ENCODE measurements around the gene CRACR2A.

Gene CRACR2A

DNA sequence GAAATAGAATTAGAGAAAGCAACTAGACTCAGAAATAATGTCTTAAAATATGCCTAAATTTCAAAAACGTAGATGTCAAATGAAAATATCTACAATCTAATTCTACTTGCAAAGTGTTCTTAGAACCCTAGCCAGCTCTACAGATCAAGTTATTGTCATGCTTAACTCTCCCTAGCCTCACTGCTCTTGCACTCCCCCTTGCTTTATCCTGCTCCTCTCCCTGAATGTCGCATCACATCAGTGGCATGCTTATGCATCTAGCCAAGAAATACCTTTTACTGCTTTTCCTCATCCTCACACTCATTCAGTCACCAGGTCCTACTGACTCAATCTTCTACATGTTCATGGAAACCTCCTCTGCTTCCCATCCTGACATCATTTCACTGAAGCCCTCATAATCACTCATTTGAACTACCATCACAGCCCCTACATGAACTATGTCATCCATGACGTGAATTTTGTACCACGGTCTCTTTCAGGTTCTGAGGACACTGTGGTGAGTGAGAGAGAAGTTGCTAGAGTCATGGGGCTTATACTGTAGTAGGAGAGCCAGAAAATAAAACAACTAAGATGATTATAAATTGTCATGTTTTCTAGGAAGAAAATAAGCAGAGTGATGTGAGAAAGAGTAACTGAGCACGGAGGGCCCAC, 22.6 kb upstream of the CRACR2A start:
- no peak for DNase-seq (ENCODE audit: low read depth)
- Histone ChIP-seq H3K4me3 (ENCODE audit: low read length) (no peak overlapping the region), H3K9ac (ENCODE audit: low read length) (no peak overlapping the region), H3K27me3 (replicated peaks; ENCODE audit: control insufficient read depth, insufficient read depth, low read length) (no peaks in the 10 kb centered on the region), H3K36me3 (ENCODE audit: control insufficient read depth, insufficient read depth, low read length, severe bottlenecking) (no peaks in the 10 kb centered on the region), H3K9me3 (ENCODE audit: control insufficient read depth, low read length) (no peaks in the 10 kb centered on the region), H3K4me1 (ENCODE audit: control insufficient read depth, insufficient read depth, low read length) (no peaks in the 10 kb centered on the region)

DNA sequence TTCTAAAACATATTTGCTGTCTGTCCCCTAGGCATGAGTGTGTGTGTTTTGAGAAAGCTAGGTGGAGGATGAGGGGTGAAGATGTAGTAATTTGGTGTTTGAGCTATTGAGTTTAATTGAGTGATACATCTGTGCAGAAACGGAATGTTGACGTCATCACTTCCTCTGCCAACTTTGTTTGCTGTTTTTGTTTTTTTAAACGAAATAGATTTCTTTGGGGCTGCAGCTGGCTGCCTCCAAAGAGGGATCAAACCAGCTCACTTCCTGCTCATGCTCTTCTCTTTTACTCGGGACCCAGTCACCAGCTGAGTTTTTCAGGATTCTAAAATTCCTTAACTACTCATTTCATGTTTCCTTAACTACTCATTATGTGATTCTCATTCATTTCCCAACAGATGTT, 19.5 kb upstream of the CRACR2A start:
- no peaks in the 10 kb centered on the region for H3K36me3 ChIP-seq (ENCODE audit: control insufficient read depth, insufficient read depth, low read length, severe bottlenecking)
- H3K9me3 ChIP-seq (ENCODE audit: control insufficient read depth, low read length): no peaks in the 10 kb centered on the region
- DNase-seq (ENCODE audit: low read depth): no peak
- H3K4me3 ChIP-seq (ENCODE audit: low read length): no peak overlapping the region
- H3K27me3 ChIP-seq (replicated peaks; ENCODE audit: control insufficient read depth, insufficient read depth, low read length): no peaks in the 10 kb centered on the region
- no peaks in the 10 kb centered on the region for H3K4me1 ChIP-seq (ENCODE audit: control insufficient read depth, insufficient read depth, low read length)
- H3K9ac ChIP-seq (ENCODE audit: low read length): no peak overlapping the region

DNA sequence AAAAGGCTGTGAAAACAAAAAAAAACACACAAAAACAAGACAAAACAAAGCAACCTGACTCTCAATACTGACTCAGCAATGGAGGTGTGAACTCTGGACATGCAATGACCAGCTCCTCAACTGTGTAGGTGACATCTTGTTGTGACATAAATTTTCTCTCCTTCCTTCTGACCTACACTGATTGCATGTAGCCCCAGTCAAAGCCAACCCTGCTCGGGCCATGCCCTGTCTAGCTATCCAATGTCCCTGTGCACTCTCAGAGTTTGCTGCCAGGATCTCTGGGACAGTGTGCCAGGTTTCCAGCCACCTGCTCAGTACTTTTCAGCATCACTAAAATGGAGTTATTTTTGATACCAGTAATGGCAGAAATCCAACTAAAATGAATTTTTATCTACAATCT, 18.9 kb upstream of the CRACR2A start:
- no peaks in the 10 kb centered on the region for H3K9me3 ChIP-seq (ENCODE audit: control insufficient read depth, low read length)
- no peaks in the 10 kb centered on the region for H3K27me3 ChIP-seq (replicated peaks; ENCODE audit: control insufficient read depth, insufficient read depth, low read length)
- H3K4me3 ChIP-seq (ENCODE audit: low read length): no peak overlapping the region
- DNase-seq (ENCODE audit: low read depth): no peak
- no peaks in the 10 kb centered on the region for H3K4me1 ChIP-seq (ENCODE audit: control insufficient read depth, insufficient read depth, low read length)
- H3K36me3 ChIP-seq (ENCODE audit: control insufficient read depth, insufficient read depth, low read length, severe bottlenecking): no peaks in the 10 kb centered on the region
- no peak overlapping the region for H3K9ac ChIP-seq (ENCODE audit: low read length)

DNA sequence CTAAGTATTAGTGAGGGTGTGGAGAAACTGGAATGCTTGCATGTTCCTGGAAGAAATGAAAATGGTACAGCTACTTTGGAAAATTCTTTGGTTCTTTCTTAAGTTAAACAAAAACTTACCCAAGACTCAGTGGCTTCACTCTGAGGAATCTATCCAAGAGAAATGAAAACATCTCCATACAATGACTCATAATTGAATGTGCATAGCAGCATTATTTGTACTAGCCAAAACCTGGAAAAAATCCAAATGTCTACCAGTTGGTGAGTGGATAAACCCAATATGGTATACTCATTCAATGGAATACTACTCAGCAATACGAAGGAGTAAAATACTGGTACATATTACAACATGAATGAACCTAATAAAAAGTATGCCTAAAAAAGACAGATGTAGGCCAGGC, 18.0 kb upstream of the CRACR2A start:
- H3K9me3 ChIP-seq (ENCODE audit: control insufficient read depth, low read length): no peaks in the 10 kb centered on the region
- H3K4me3 ChIP-seq (ENCODE audit: low read length): no peak overlapping the region
- H3K9ac ChIP-seq (ENCODE audit: low read length): no peak overlapping the region
- peak; percentile 37 for DNase-seq (ENCODE audit: low read depth)
- no peaks in the 10 kb centered on the region for H3K4me1 ChIP-seq (ENCODE audit: control insufficient read depth, insufficient read depth, low read length)
- no peaks in the 10 kb centered on the region for H3K36me3 ChIP-seq (ENCODE audit: control insufficient read depth, insufficient read depth, low read length, severe bottlenecking)
- no peaks in the 10 kb centered on the region for H3K27me3 ChIP-seq (replicated peaks; ENCODE audit: control insufficient read depth, insufficient read depth, low read length)

DNA sequence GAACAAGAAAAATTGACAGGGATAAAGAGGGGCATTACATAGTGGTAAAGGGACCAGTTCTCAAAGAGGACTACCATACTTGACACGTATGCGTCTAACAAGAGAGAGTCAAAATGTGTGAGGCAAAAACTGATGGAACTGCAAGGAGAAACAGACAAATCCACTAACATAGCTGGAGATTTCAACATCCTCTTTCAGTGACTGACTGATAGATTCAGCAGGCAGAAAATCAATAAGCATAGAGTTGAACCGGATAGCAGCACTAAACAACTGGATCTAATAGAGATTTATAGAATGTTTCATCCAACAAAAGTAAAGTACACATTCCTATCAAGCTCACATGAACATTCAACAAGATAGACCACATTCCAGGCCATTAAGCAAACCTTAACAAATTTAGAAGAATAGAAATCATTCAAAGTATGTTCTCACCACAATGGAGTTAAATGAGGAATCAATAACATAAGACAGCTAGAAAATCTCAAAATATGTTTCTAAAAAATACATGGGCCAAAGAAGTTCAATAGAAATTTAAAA, 16.1 kb upstream of the CRACR2A start:
- DNase-seq (ENCODE audit: low read depth): no peak
- Histone ChIP-seq H3K27me3 (replicated peaks; ENCODE audit: control insufficient read depth, insufficient read depth, low read length) (no peaks in the 10 kb centered on the region), H3K9ac (ENCODE audit: low read length) (no peak overlapping the region)

DNA sequence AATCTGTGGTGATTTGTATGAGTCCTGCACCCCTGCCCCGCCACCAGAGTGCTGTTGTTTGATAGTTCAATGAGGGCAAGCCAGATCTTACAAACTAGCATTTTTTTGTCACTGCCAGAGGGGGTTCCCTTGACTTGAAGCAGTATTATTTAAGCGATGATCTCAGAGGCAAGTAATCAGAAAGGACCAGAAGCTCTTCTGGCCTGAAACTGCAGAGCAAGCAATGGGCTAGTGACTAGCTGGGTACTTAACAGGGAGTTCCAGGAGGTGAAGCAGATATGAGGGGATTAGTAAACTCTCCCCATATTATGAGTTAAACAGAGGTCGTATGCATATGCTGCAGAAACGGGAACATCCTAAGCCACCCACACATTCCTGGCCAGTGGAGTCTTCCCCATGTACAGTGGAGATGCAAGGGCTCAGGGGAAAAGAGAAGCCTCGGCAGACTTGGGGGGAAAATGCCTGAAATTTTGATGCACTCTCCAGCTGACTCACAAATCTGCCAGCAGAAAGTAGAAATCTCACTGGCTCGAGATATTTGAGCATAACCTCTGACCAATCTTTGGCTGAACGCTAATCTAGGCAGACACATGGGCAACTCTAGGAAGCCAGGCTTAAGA, 8.3 kb upstream of the CRACR2A start:
- no peak for DNase-seq (ENCODE audit: low read depth)
- Histone ChIP-seq H3K27me3 (replicated peaks; ENCODE audit: control insufficient read depth, insufficient read depth, low read length) (no peaks in the 10 kb centered on the region), H3K4me3 (ENCODE audit: low read length) (no peak overlapping the region), H3K9me3 (ENCODE audit: control insufficient read depth, low read length) (no peaks in the 10 kb centered on the region), H3K36me3 (ENCODE audit: control insufficient read depth, insufficient read depth, low read length, severe bottlenecking) (no peaks in the 10 kb centered on the region), H3K9ac (ENCODE audit: low read length) (no peak overlapping the region), H3K4me1 (ENCODE audit: control insufficient read depth, insufficient read depth, low read length) (peaks cover 5% of the 10 kb centered on the region)

More for the DNA sequence above, 16.1 kb upstream of the CRACR2A start:
- no peaks in the 10 kb centered on the region for H3K36me3 ChIP-seq (ENCODE audit: control insufficient read depth, insufficient read depth, low read length, severe bottlenecking)
- H3K4me1 ChIP-seq (ENCODE audit: control insufficient read depth, insufficient read depth, low read length): no peaks in the 10 kb centered on the region
- no peak overlapping the region for H3K4me3 ChIP-seq (ENCODE audit: low read length)
- H3K9me3 ChIP-seq (ENCODE audit: control insufficient read depth, low read length): no peaks in the 10 kb centered on the region

DNA sequence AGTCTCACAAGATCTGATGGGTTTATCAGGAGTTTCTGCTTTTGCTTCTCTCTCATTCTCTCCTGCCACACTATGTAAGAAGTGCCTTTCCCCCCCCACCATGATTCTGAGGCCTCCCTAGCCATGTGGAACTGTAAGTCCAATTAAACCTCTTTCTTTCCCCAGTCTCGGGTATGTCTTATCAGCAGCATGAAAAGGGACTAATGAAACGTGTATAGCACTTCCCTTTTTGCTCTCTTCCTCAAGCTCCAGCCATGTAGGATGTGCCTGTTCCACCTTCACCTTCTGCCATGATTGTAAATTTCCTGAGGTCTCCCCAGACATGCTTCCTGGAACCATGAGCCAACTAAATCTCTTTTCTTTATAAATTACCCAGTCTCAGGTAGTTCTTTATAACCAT, 7.0 kb upstream of the CRACR2A start:
- Histone ChIP-seq H3K4me1 (ENCODE audit: control insufficient read depth, insufficient read depth, low read length) (peaks cover 5% of the 10 kb centered on the region), H3K27me3 (replicated peaks; ENCODE audit: control insufficient read depth, insufficient read depth, low read length) (no peaks in the 10 kb centered on the region), H3K36me3 (ENCODE audit: control insufficient read depth, insufficient read depth, low read length, severe bottlenecking) (no peaks in the 10 kb centered on the region), H3K9ac (ENCODE audit: low read length) (no peak overlapping the region), H3K9me3 (ENCODE audit: control insufficient read depth, low read length) (no peaks in the 10 kb centered on the region), H3K4me3 (ENCODE audit: low read length) (no peak overlapping the region)
- no peak for DNase-seq (ENCODE audit: low read depth)

DNA sequence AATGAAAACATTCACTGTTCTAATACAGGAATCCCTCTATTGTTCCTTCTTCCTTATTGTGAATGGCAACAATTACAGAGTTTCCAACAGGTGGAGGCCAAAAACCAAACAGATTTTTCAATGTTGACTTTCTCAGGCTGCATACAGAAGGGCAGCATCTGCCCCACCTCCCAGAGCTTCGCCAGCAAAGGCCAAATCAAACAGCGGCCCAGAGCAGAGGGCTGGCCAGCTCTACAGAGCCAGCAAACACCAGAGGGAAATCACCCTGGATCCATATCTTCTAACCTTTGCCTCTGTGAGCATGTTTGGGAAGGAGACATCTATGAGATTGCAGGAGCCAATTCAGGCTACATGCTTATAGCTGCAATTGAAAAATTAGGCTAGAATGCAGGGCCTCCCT, 4.4 kb upstream of the CRACR2A start:
- H3K27me3 ChIP-seq (replicated peaks; ENCODE audit: control insufficient read depth, insufficient read depth, low read length): no peaks in the 10 kb centered on the region
- DNase-seq (ENCODE audit: low read depth): no peak
- H3K36me3 ChIP-seq (ENCODE audit: control insufficient read depth, insufficient read depth, low read length, severe bottlenecking): no peaks in the 10 kb centered on the region
- no peak overlapping the region for H3K9ac ChIP-seq (ENCODE audit: low read length)
- H3K9me3 ChIP-seq (ENCODE audit: control insufficient read depth, low read length): no peaks in the 10 kb centered on the region
- H3K4me3 ChIP-seq (ENCODE audit: low read length): no peak overlapping the region
- peaks cover 18% of the 10 kb centered on the region for H3K4me1 ChIP-seq (ENCODE audit: control insufficient read depth, insufficient read depth, low read length)

DNA sequence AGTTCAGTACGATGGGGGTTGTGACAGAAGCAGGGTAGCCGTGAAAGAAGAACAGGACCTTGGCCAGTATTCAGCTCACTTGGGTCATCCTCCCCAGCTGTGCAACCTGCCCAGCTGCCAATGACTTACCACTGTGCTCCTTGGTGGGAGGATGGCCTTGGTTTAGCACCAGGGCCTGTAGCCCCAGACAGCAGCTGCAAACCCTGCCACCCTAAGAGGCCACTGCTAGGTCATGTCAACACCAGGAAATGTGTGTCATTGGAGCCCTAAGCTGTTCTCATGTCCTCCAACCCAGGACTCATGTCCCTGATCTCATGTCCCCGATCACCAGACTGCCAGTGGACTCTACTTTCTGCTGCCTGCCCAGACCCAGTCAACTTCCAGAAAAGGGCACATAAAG, 3.0 kb upstream of the CRACR2A start:
- Histone ChIP-seq H3K27me3 (replicated peaks; ENCODE audit: control insufficient read depth, insufficient read depth, low read length) (no peaks in the 10 kb centered on the region), H3K4me1 (ENCODE audit: control insufficient read depth, insufficient read depth, low read length) (peaks cover 19% of the 10 kb centered on the region), H3K9me3 (ENCODE audit: control insufficient read depth, low read length) (no peaks in the 10 kb centered on the region), H3K36me3 (ENCODE audit: control insufficient read depth, insufficient read depth, low read length, severe bottlenecking) (no peaks in the 10 kb centered on the region), H3K4me3 (ENCODE audit: low read length) (no peak overlapping the region), H3K9ac (ENCODE audit: low read length) (no peak overlapping the region)
- DNase-seq (ENCODE audit: low read depth): no peak

DNA sequence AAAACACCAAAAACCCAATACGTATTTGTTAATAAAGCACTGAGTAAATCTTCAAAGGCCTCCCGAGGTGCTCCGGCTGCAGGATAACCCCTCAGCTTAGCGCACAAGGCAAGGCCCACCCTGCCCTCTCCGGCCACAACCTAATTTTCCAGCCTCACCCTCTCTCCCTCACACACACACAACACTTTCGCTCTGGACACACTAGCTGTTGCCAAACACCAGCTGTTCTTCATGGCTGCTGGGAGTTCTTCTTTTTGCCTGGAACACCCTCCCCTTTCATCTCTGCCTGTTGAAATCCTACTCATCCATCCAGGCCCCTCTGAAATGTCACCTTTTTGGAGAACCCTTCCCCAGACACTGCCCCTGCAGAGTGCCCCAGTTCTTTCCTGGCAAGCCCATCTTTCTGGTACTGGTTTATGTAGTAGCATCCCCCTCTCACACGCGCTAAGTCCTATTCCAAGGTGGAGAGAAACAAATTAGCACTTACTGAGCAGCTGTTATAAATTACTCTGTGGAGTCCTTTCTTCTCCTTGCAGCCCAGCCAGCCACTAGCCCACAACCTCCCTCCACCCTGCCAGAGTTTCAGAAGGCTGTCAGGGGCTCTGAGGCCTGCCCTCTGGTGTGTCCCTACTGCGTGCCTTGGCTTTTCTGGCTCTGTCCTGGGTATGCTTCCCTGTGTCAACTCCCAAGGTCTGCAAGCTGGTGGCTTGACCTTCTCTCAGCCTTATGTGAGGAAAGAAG, 805 bp upstream of the CRACR2A start:
- peaks cover 19% of the 10 kb centered on the region for H3K4me1 ChIP-seq (ENCODE audit: control insufficient read depth, insufficient read depth, low read length)
- peak overlapping the region; percentile 85 for H3K9ac ChIP-seq (ENCODE audit: low read length)
- H3K27me3 ChIP-seq (replicated peaks; ENCODE audit: control insufficient read depth, insufficient read depth, low read length): no peaks in the 10 kb centered on the region
- no peaks in the 10 kb centered on the region for H3K36me3 ChIP-seq (ENCODE audit: control insufficient read depth, insufficient read depth, low read length, severe bottlenecking)
- no peak for DNase-seq (ENCODE audit: low read depth)
- H3K4me3 ChIP-seq (ENCODE audit: low read length): peak overlapping the region; percentile 79
- no peaks in the 10 kb centered on the region for H3K9me3 ChIP-seq (ENCODE audit: control insufficient read depth, low read length)

DNA sequence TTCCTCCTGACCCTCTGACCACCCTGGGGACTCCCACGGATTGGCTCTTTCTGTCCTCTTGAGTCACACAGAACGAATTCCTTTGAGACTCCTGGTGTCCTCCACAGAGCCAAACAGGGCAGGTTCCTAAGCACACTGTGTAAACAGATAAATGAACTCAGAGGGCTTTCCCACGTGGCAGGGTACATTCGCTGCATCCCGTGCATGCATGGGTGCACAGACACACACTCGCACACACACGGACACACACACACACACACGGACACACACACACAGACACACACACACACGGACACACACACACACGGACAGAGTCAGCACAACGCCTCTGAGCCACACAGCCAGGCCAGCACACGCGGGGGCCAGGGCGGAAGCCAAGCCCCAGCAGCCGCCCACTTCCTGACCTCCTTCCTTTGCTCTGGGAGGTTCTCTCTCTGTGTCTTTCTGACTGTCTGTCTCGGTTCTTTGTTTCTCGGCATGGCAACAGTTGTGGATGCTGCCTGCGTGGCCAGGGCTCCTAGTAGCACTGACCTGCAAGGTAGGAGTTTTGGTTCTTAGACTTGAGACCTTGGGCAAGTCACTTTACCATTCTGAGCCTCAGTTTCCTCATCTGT, 706 bp downstream of the CRACR2A start:
- peak overlapping the region; percentile 85 for H3K9ac ChIP-seq (ENCODE audit: low read length)
- no peak for DNase-seq (ENCODE audit: low read depth)
- H3K4me1 ChIP-seq (ENCODE audit: control insufficient read depth, insufficient read depth, low read length): peaks cover 19% of the 10 kb centered on the region
- no peaks in the 10 kb centered on the region for H3K9me3 ChIP-seq (ENCODE audit: control insufficient read depth, low read length)
- no peaks in the 10 kb centered on the region for H3K27me3 ChIP-seq (replicated peaks; ENCODE audit: control insufficient read depth, insufficient read depth, low read length)
- peak overlapping the region; percentile 79 for H3K4me3 ChIP-seq (ENCODE audit: low read length)
- H3K36me3 ChIP-seq (ENCODE audit: control insufficient read depth, insufficient read depth, low read length, severe bottlenecking): no peaks in the 10 kb centered on the region

Data from adipocyte (in vitro differentiated cells).